ENCODE results near the gene TMEM236.

DNA sequence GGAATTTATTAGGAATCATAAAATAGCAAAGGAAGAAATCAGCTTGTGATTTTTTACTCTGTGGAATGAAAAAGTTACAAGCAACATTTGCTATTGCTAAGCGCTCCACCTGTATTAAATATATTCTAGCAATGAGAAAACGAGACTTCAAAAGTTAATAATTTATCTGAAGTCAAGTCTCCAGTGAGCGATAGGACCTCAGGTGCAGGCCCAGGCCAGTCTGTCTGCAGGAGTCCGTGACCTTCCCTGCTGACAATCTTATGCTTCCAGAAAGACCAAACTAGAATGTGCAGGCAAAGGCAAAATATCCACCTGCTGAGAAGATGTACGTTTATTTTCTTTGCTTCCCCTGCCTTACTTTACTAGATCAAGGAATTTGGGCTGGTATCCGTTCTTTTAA, 79.9 kb downstream of the TMEM236 start:
- TF ChIP-seq JUN (IDR thresholded peaks at IDR 0.05; ENCODE audit: borderline replicate concordance, insufficient read depth, insufficient read length, low read depth) (no peak), POLR2A (IDR thresholded peaks at IDR 0.05; ENCODE audit: low read depth, low read length) (no peak), POLR2AphosphoS5 (IDR thresholded peaks at IDR 0.05; ENCODE audit: insufficient read depth, low read depth, low read length) (no peak), EZH2 (IDR thresholded peaks at IDR 0.05; ENCODE audit: borderline replicate concordance, low read depth, low read length, severe bottlenecking) (no peak)
- TF ChIP-seq, protein P1, sequence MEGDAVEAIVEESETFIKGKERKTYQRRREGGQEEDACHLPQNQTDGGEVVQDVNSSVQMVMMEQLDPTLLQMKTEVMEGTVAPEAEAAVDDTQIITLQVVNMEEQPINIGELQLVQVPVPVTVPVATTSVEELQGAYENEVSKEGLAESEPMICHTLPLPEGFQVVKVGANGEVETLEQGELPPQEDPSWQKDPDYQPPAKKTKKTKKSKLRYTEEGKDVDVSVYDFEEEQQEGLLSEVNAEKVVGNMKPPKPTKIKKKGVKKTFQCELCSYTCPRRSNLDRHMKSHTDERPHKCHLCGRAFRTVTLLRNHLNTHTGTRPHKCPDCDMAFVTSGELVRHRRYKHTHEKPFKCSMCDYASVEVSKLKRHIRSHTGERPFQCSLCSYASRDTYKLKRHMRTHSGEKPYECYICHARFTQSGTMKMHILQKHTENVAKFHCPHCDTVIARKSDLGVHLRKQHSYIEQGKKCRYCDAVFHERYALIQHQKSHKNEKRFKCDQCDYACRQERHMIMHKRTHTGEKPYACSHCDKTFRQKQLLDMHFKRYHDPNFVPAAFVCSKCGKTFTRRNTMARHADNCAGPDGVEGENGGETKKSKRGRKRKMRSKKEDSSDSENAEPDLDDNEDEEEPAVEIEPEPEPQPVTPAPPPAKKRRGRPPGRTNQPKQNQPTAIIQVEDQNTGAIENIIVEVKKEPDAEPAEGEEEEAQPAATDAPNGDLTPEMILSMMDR (IDR thresholded peaks at IDR 0.05; ENCODE audit: extremely low read depth in 1 of 2, insufficient read depth in 1 of 2, low read depth in 1 of 2, low read length in 2 of 2): no peak
- TF ChIP-seq, protein P2, sequence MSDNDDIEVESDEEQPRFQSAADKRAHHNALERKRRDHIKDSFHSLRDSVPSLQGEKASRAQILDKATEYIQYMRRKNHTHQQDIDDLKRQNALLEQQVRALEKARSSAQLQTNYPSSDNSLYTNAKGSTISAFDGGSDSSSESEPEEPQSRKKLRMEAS (IDR thresholded peaks at IDR 0.05; ENCODE audit: insufficient read depth, insufficient read length): no peak
